Measurements from ENCODE around the gene SIRPG. TPM values are rescaled to one million over a fixed set of nuclear protein-coding genes. Genes with fewer than 3 reads are reported as not detected.

Gene SIRPG
- total RNA-seq, 1 donor from 2014 or later: not detected

DNA sequence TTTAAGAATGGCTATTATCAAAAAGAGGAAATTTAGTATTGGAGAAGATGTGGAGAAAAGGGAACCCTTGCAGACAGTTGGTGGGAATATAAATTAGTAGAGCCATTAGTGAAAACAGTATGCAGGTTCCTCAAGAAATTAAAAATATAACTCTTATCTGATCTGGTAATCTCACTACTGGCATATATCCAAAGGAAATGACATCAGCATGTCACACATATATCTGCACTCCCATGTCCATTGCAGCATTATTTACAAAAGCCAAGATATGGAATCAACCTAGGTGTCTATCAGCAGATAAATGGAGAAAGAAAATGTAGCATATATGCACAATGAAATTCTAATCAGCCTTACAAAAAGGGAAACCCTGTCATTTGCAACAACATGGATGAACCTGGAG lies 2.6 kb downstream of the SIRPG start:
- no peak overlapping the region for H3K4me3 ChIP-seq
- peaks cover 53% of the 10 kb centered on the region for H3K27me3 ChIP-seq (ENCODE audit: low read depth)
- DNase-seq: no peak
- H3K4me1 ChIP-seq: no peaks in the 10 kb centered on the region
- H3K36me3 ChIP-seq: no peaks in the 10 kb centered on the region
- no peak overlapping the region for H3K27ac ChIP-seq (replicated peaks)
- intact Hi-C loops (cut with micrococcal nuclease): no loop called here
- TF ChIP-seq, protein P1, sequence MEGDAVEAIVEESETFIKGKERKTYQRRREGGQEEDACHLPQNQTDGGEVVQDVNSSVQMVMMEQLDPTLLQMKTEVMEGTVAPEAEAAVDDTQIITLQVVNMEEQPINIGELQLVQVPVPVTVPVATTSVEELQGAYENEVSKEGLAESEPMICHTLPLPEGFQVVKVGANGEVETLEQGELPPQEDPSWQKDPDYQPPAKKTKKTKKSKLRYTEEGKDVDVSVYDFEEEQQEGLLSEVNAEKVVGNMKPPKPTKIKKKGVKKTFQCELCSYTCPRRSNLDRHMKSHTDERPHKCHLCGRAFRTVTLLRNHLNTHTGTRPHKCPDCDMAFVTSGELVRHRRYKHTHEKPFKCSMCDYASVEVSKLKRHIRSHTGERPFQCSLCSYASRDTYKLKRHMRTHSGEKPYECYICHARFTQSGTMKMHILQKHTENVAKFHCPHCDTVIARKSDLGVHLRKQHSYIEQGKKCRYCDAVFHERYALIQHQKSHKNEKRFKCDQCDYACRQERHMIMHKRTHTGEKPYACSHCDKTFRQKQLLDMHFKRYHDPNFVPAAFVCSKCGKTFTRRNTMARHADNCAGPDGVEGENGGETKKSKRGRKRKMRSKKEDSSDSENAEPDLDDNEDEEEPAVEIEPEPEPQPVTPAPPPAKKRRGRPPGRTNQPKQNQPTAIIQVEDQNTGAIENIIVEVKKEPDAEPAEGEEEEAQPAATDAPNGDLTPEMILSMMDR (IDR thresholded peaks at IDR 0.05; ENCODE audit: borderline replicate concordance): no peak
- H3K9me3 ChIP-seq (replicated peaks): peaks cover 7% of the 10 kb centered on the region

GRCh38 chr20:1652960-1653359 lies 4.6 kb downstream of the SIRPG start:
- H3K9me3 ChIP-seq (replicated peaks): peaks cover 7% of the 10 kb centered on the region
- H3K27me3 ChIP-seq (ENCODE audit: low read depth): peaks cover 33% of the 10 kb centered on the region
- no peak overlapping the region for H3K27ac ChIP-seq (replicated peaks)
- TF ChIP-seq, protein P1 (IDR thresholded peaks at IDR 0.05; ENCODE audit: borderline replicate concordance): no peak
- no peak overlapping the region for H3K4me3 ChIP-seq
- DNase-seq: no peak
- no peaks in the 10 kb centered on the region for H3K36me3 ChIP-seq
- intact Hi-C loops (cut with micrococcal nuclease): no loop called here
- H3K4me1 ChIP-seq: no peaks in the 10 kb centered on the region

DNA sequence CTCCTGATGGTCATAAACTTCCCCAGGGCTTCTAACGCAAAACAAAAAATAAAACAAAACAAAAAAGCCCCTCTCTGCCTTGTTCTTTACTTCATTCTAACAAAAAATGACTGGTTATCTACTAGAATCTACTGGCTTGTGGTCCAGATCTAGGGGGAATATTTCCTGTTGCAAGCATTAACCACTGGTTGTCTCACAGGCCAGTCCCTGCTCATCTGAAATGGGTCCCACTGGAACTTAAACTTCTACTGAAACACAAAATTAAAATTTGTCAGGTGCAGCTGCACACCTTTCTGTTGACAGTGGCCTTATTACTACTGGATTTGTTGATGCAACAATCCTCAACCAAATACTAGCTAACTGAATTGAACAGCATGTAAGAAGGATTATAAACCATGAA lies 5.5 kb downstream of the SIRPG start:
- intact Hi-C loops (cut with micrococcal nuclease): no loop called here
- Histone ChIP-seq H3K27me3 (ENCODE audit: low read depth) (peaks cover 29% of the 10 kb centered on the region), H3K4me1 (no peaks in the 10 kb centered on the region), H3K9me3 (replicated peaks) (peaks cover 7% of the 10 kb centered on the region), H3K36me3 (no peaks in the 10 kb centered on the region), H3K4me3 (no peak overlapping the region), H3K27ac (replicated peaks) (no peak overlapping the region)
- TF ChIP-seq, protein P1 (IDR thresholded peaks at IDR 0.05; ENCODE audit: borderline replicate concordance): no peak
- no peak for DNase-seq

DNA sequence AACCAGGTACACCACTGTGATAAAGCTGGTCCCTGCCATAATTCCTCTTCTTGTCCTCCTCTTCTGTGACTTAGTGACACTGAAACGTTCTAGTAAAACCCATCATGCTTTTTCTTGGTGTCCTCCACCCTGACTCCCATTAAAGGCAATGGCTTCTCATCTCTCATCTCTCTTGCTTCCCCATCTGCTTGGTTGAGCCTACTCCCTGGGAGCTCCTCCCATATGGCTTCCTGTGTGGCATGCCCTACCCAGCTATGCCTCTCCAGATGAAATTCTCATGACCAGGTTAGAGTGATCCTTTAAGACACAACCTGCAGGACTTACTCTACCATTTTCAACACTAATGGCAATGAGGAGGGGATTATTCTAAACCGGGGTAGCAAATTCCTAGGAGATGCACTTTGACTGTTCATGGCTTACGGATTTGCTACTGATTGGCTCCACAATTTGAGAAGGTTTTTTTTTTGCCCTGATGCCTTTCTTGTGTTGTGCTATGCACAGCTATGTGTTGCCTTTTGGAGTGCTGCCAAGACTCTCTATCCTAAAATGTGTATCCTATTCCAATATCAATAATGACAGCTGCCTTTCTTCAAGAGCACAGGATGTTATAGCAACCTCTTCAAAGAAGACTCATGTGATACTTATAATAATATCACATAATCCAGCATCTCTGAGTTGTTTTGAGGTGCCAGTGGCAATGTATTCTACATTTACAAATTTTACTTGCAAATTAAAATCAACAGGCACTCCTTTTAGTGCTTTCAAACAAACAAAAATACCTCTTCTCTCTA lies 6.1 kb downstream of the SIRPG start:
- H3K9me3 ChIP-seq (replicated peaks): peaks cover 7% of the 10 kb centered on the region
- H3K27ac ChIP-seq (replicated peaks): no peak overlapping the region
- H3K4me3 ChIP-seq: no peak overlapping the region
- H3K36me3 ChIP-seq: no peaks in the 10 kb centered on the region
- no peak for DNase-seq
- intact Hi-C loops (cut with micrococcal nuclease): no loop called here
- TF ChIP-seq, protein P1 (IDR thresholded peaks at IDR 0.05; ENCODE audit: borderline replicate concordance): no peak
- no peaks in the 10 kb centered on the region for H3K4me1 ChIP-seq
- H3K27me3 ChIP-seq (ENCODE audit: low read depth): peaks cover 28% of the 10 kb centered on the region

- intact Hi-C loops (cut with micrococcal nuclease): no loop called here
- Histone ChIP-seq H3K9me3 (replicated peaks) (no peaks in the 10 kb centered on the region), H3K27ac (replicated peaks) (no peak overlapping the region), H3K4me3 (no peak overlapping the region), H3K36me3 (no peaks in the 10 kb centered on the region), H3K4me1 (no peaks in the 10 kb centered on the region), H3K27me3 (ENCODE audit: low read depth) (peaks cover 47% of the 10 kb centered on the region)
- no peak for DNase-seq
- TF ChIP-seq, protein P1 (IDR thresholded peaks at IDR 0.05; ENCODE audit: borderline replicate concordance): no peak
These were observed 9.5 kb downstream of the SIRPG start for GRCh38 chr20:1648101-1648500.

Measured in left ventricle myocardium inferior (tissue), 1 donor.